Embryonic facial prominence (tissue), 1 donor: Measurements from ENCODE around the gene GET3.
A peak's percentile ranks its signal among the peaks of the same experiment; 100 is the strongest.
"Not testable (repeated sequence)": the region's sequence is repeated elsewhere in the genome, so short reads cannot be mapped to it uniquely, and the experiment has no call there.

Experiments
- DNase-seq: peaks from one replicate; pipeline ENCODE4 v3.0.0-alpha.2; 2016; ENCODE audit errors: extremely low spot score

The GET3 gene

GRCh38 chr19:12736995-12737834 is at the start of gene GET3:
GET3 (plus strand) TSS chr19:12737497; CDS start chr19:12737506, 9 bp downstream.
- peak; percentile 99 for DNase-seq

DNA sequence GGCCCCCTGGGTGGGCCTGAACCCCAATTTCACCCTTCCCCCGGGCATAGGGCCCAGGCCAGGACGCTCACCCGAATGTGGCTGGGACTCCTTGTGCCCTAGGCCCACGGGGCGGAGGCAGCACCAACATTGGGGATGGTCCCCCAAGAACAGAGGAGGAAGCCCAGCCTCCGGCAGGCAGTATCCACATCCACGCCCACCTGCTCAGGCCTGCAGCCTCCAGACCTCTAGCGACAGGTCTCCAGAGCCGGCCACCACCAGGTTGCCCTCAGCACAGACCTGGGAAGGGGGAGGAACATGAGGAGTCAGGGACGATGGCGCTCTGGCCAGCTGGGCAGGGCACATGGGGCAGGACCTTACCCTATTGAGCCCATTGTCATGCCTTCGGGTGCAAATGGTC is 48.3 kb upstream of the GET3 start:
- no peak for DNase-seq

- DNase-seq: no peak
These were observed 47.6 kb upstream of the GET3 start for GRCh38 chr19:12689581-12690216.

GRCh38 chr19:12692960-12693359 is 44.3 kb upstream of the GET3 start:
- DNase-seq: no peak

DNA sequence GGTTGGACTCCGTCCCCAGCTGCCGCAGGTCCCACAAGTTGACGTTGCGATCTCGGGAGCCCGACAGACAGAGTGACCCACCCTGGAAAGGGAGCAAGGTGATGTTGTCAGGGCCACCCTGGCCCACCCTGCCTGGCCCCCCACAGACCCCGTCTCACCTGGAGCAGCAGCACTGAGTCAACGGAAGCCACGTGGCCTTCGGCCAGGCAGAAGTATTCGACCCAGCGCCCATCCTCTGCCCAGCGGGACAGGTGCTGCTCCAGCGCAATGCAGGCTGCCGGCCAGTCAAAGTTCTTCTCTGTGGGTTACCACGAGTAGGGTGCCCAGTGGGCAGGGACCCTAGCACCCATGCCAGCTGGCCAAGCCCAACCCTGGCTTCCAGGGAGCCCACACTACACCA is 42.7 kb upstream of the GET3 start:
- DNase-seq: no peak

- no peak for DNase-seq
These were observed 42.2 kb upstream of the GET3 start for GRCh38 chr19:12695096-12695495.

GRCh38 chr19:12695514-12695913 is 41.8 kb upstream of the GET3 start:
- DNase-seq: no peak

DNA sequence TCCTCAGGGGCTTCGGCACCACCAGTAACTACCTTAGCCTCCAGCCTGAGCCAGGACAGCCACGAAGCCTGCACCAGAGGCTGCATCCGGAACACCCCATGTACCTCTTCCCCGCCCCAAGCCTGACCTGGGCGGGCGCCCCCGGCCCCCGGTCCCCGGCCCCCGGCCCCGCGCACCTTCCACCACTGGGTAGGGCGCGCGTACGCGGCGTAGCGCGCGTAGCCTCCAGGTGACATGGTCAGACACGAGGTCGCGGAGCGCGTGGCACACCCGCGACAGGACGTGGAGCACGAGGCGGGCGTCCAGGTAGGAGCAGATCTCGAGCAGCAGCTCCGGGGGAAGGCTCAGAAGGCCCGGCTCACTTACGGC is 41.3 kb upstream of the GET3 start:
- DNase-seq: no peak

DNA sequence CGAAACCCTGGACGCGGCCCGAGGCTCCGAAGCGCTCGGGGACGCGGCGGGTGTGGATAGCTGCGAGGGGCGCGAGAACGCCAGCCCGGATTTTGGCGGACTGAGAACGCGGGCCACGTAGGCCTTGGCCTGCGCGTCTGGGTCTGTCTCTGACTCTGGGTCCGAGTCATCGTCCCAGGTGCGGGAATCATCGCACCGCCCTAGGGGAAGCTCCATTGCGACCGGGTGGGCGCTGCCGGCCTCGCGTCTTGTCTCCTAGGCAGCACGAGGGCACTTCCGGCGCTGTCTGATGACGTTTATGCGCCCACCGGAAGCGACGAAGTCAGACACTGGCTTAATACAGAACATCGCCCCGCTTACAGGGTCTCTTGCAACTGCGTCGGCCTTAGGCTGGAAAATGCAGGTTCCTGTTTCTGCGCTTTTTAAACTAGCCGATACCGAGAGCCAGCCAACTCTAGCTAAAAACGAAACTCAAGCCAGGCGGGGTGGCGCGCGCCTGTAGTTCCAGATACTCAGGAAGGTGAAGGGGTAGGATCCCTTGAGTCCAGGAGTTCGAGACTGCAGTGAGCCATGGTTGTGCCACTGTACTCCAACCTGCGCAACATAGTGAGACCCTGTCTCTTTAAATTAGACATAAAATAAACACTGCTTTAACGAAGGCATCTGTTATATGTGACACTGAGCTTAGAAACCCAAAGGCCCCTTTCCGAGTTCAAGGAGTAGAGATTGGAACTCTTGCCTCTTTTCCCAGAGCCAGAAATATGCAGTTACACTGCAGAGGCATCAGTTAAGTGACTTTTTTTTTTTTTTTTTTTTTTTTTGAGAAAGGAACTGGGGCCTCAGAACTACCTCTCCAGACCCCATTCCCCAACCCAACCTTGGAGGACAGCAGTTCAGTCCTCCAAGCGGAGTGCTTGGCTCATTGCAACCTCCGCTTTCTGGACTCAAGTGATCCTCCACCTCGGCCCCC is 40.6 kb upstream of the GET3 start, which contains the start of gene FBXW9:
FBXW9 (minus strand) TSS at position 266 of the 970 bp plus-strand sequence; CDS start at position 216, 50 bp downstream.
- peak; percentile 87 for DNase-seq

- not testable (repeated sequence) for DNase-seq
These were observed 39.9 kb upstream of the GET3 start for GRCh38 chr19:12697425-12697824.

DNA sequence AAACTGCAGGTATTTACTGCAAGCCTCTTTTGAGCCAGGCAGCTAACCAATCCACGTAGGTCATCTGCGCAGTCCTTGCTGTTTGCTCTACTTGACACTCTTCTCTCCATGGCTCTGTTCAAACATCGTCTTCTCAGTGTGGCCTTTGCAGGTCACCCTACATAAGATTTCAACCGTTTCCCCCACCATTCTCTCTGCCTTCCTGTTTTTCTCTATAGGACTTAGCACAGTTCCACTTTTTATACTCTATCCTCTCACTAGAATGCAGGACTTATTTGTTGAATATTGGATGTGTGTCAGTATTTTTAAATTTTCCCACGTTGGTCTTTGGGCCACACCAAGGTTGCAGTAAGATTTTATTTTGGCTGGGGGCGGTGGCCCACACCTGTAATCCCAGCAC is 39.2 kb upstream of the GET3 start:
- DNase-seq: no peak

DNA sequence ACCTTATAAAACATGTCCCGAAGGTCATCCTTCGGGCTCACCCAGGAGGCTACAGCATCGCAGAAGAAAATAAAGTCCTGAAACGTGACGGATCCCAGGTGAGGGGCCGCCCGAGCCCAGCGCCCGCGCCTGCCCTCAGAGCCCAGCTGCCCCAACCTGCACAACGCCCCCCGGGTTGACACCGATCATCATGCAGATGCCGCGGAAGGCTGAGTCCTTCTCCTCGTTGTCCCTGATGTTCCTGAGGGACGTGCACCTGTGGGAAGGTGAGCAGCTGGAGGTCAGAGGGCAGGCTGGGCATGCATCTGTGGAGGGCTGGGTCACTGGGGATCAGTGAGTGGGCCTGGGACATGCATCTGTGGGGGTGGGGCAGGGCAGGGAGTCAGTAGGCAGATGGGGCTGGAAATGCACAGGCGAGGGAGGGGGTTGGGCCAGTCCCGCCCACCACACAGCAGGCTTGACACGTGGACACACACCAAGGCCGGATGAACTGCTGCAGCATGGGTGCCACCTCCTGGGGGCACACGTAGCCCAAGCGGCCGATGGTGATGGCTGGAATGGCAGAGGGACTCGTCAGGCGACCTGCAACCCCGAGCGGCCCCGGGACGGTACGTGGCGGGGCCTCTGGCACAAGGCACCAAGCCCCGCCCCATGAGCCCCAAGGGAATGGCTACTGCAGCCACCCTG is 35.6 kb upstream of the GET3 start:
- no peak for DNase-seq

DNA sequence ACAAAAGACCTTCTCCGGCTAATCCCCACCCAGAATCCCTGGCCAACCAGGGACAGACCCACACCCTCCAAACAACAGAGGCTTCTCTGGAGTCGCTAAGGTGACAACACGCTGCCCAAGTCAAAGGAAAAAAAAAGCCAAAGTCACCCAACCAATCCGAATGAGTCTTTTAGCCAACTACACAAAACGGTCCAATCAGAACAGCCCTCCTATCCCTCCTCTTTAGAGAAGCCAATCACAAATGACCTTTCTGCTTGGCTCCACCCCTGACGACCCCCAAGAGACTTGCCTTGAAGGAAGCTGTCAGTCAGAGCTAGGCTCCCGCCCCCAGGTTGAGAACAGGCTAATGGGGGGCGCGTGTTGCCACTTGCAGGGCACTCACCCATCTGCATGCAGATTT is 34.3 kb upstream of the GET3 start:
- no peak for DNase-seq

DNA sequence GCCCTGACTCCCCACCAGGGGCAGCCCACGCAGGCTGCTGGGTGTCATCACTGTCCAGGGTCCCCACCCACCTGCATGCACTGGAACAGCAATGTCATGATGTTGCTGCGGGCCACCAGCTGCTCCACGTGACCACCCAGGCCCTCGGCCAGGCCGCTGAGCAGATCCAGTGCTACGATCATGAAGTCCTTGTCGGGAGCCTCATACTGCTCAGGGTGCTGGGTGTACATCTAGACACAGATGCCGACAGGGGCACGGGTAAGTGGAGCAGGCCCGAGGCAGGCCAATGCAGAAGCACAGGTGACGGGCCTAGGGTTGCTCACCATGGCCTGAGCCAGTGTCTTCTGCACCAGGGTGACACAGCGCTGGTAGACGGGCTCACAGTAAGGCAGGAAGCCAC is 32.1 kb upstream of the GET3 start:
- no peak for DNase-seq

- no peak for DNase-seq
These were observed 31.5 kb upstream of the GET3 start for GRCh38 chr19:12705654-12706331.

DNA sequence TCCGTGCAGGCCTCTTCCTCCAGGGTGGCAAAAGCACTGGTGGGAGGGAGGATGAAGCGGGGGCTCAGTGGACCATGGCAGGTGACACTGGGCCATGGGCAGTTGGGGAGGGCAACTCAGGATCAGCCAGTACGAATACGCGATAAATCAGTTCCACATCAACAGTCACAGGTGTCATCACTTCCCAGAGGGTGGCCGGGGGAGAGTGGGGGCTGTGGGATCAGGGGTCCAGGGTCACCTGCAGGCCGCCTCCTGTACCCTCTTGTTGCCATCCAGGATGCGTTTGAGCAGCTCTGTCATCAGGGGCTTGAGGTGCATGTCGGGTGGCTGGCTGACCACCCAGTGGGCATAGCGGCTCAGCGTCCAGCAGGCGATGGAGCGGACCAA is 31.0 kb upstream of the GET3 start:
- DNase-seq: no peak

- no peak for DNase-seq
These were observed 28.7 kb upstream of the GET3 start for GRCh38 chr19:12708641-12709040.

GRCh38 chr19:12711187-12711586 is 26.1 kb upstream of the GET3 start:
- no peak for DNase-seq

- not testable (repeated sequence) for DNase-seq
These were observed 25.2 kb upstream of the GET3 start for GRCh38 chr19:12712077-12712476.

GRCh38 chr19:12713304-12713703 is 24.0 kb upstream of the GET3 start:
- DNase-seq: not testable (repeated sequence)

- no peak for DNase-seq
These were observed 22.2 kb upstream of the GET3 start for GRCh38 chr19:12715102-12715501.
